H9 (cell line): Measurements from ENCODE around the gene FBXW4. TPM values are rescaled to one million over a fixed set of nuclear protein-coding genes. Genes with fewer than 3 reads are reported as not detected.

Experiments used
- DNase-seq: peaks from one replicate; pipeline ENCODE4 v3.0.0-alpha.2; 2017
- H2AFZ ChIP-seq: one replicate; pipeline ENCODE4 v1.6.1; 2013; ENCODE audit warnings: mild to moderate bottlenecking, low read length, control low read depth, moderate library complexity
- H2AK5ac ChIP-seq: 2 replicates; pipeline ENCODE4 v1.6.1; 2013; ENCODE audit warnings: low read length, control low read depth, mixed read lengths; ENCODE audit not compliant: insufficient read length
- H2BK120ac ChIP-seq: one replicate; pipeline ENCODE4 v1.6.1; 2013; ENCODE audit warnings: low read depth, mild to moderate bottlenecking, low read length, control low read depth, inconsistent platforms; ENCODE audit not compliant: poor library complexity, severe bottlenecking
- H2BK12ac ChIP-seq: 2 replicates; pipeline ENCODE4 v1.6.1; 2013; ENCODE audit warnings: low read length, control low read depth, mixed read lengths, low read depth; ENCODE audit not compliant: insufficient read length
- H2BK15ac ChIP-seq: 2 replicates; pipeline ENCODE4 v1.6.1; 2013; ENCODE audit warnings: low read depth, low read length, control low read depth
- H2BK20ac ChIP-seq: one replicate; pipeline ENCODE4 v1.6.1; 2013; ENCODE audit warnings: low read depth, mild to moderate bottlenecking, low read length, control low read depth, inconsistent platforms; ENCODE audit not compliant: poor library complexity, severe bottlenecking
- H2BK5ac ChIP-seq: 2 replicates; pipeline ENCODE4 v1.6.1; 2013; ENCODE audit warnings: low read length, control low read depth, mixed read lengths; ENCODE audit not compliant: insufficient read length
- H3K14ac ChIP-seq: 2 replicates; pipeline ENCODE4 v1.6.1; 2013; ENCODE audit warnings: low read length, control low read depth; ENCODE audit not compliant: insufficient read depth
- H3K18ac ChIP-seq: 2 replicates; pipeline ENCODE4 v1.6.1; 2013; ENCODE audit warnings: low read depth, mild to moderate bottlenecking, mixed read lengths, low read length, control low read depth; ENCODE audit not compliant: insufficient read length
- H3K23ac ChIP-seq: 2 replicates; pipeline ENCODE4 v1.6.1; 2013; ENCODE audit warnings: low read length, control low read depth, mixed read lengths, low read depth; ENCODE audit not compliant: insufficient read length
- H3K23me2 ChIP-seq: 2 replicates; pipeline ENCODE4 v1.6.1; 2013; ENCODE audit warnings: low read depth, mild to moderate bottlenecking, mixed read lengths, low read length, control low read depth; ENCODE audit not compliant: insufficient read length, poor library complexity, severe bottlenecking
- H3K27ac ChIP-seq: 2 replicates; pipeline ENCODE4 v1.5.1; 2013; ENCODE audit warnings: low read length, control low read depth, mixed read lengths, low read depth; ENCODE audit not compliant: insufficient read length
- H3K27me3 ChIP-seq: 2 replicates; pipeline ENCODE4 v1.6.1; 2013; ENCODE audit warnings: low read length, control low read depth, inconsistent platforms; ENCODE audit not compliant: insufficient read depth
- H3K4ac ChIP-seq: 2 replicates; pipeline ENCODE4 v1.6.1; 2013; ENCODE audit warnings: low read depth, mild to moderate bottlenecking, control low read depth, inconsistent platforms, low read length, moderate library complexity
- H3K4me1 ChIP-seq: 2 replicates; pipeline ENCODE4 v1.6.1; 2013; ENCODE audit warnings: low read length, control low read depth, inconsistent platforms; ENCODE audit not compliant: insufficient read depth
- H3K4me2 ChIP-seq: 2 replicates; pipeline ENCODE4 v1.6.1; 2013; ENCODE audit warnings: low read length, control low read depth, mixed read lengths; ENCODE audit not compliant: insufficient read length, insufficient read depth
- H3K56ac ChIP-seq: 2 replicates; pipeline ENCODE4 v1.6.1; 2013; ENCODE audit warnings: low read depth, mild to moderate bottlenecking, mixed read lengths, low read length, control low read depth; ENCODE audit not compliant: insufficient read length
- H3K79me1 ChIP-seq: 2 replicates; pipeline ENCODE4 v1.6.1; 2013; ENCODE audit warnings: low read depth, mild to moderate bottlenecking, moderate library complexity, low read length, control low read depth, inconsistent platforms; ENCODE audit not compliant: insufficient read depth, poor library complexity, severe bottlenecking
- H3K79me2 ChIP-seq: 2 replicates; pipeline ENCODE4 v1.6.1; 2013; ENCODE audit warnings: low read length, control low read depth, inconsistent platforms; ENCODE audit not compliant: insufficient read depth
- H3K9ac ChIP-seq: 2 replicates; pipeline ENCODE4 v1.6.1; 2013; ENCODE audit warnings: low read length, control low read depth, mixed read lengths; ENCODE audit not compliant: insufficient read length; ENCODE audit errors: extremely low read depth
- H3K9me3 ChIP-seq: one replicate; pipeline ENCODE4 v1.6.1; 2013; ENCODE audit warnings: low read depth, low read length, inconsistent platforms; ENCODE audit not compliant: control insufficient read depth
- H3T11ph ChIP-seq: one replicate; pipeline ENCODE4 v1.6.1; 2013; ENCODE audit warnings: mild to moderate bottlenecking, low read length, control low read depth, inconsistent platforms
- H4K20me1 ChIP-seq: one replicate; pipeline ENCODE4 v1.6.1; 2013; ENCODE audit not compliant: control insufficient read depth, insufficient read length, insufficient read depth
- H4K5ac ChIP-seq: 2 replicates; pipeline ENCODE4 v1.6.1; 2013; ENCODE audit warnings: low read depth, mild to moderate bottlenecking, mixed read lengths, low read length, control low read depth; ENCODE audit not compliant: insufficient read length
- H4K8ac ChIP-seq: replicated peaks from 2 replicates; pipeline ENCODE4 v1.6.1; 2013; ENCODE audit warnings: low read length, control low read depth, mixed read lengths, low read depth; ENCODE audit not compliant: insufficient read length
- H4K91ac ChIP-seq: 2 replicates; pipeline ENCODE4 v1.6.1; 2013; ENCODE audit warnings: low read depth, mild to moderate bottlenecking, moderate library complexity, mixed read lengths, low read length, control low read depth; ENCODE audit not compliant: insufficient read length
- H3K27ac Mint-ChIP-seq, 3 experiments: 2 replicates in 2 of 3; 3 replicates in 1 of 3; pipeline ENCODE4 v1.8.0; 2020 to 2021; ENCODE audit warnings: mixed read lengths in 3 of 3, mild to moderate bottlenecking in 1 of 3, moderate library complexity in 1 of 3
- H3K27me3 Mint-ChIP-seq: 2 replicates; pipeline ENCODE4 v1.8.0; 2021; ENCODE audit warnings: low read depth, mild to moderate bottlenecking, moderate library complexity, mixed read lengths
- H3K36me3 Mint-ChIP-seq, 3 experiments: 2 replicates in 2 of 3; 3 replicates in 1 of 3; pipeline ENCODE4 v1.8.0; 2020 to 2021; ENCODE audit warnings: low read depth in 3 of 3, mixed read lengths in 3 of 3; ENCODE audit not compliant: insufficient read depth in 1 of 3
- H3K4me1 Mint-ChIP-seq, 2 experiments: 2 replicates each; pipeline ENCODE4 v1.8.0; 2020; ENCODE audit warnings: mixed read lengths in 2 of 2
- H3K4me3 Mint-ChIP-seq, 2 experiments: 2 replicates in 1 of 2; 3 replicates in 1 of 2; pipeline ENCODE4 v1.8.0; 2020 to 2021; ENCODE audit warnings: mild to moderate bottlenecking in 2 of 2, mixed read lengths in 2 of 2, moderate library complexity in 1 of 2
- H3K9me3 Mint-ChIP-seq, 2 experiments: 2 replicates in 1 of 2; 3 replicates in 1 of 2; pipeline ENCODE4 v1.8.0; 2020; ENCODE audit warnings: mild to moderate bottlenecking in 2 of 2, mixed read lengths in 2 of 2, moderate library complexity in 1 of 2
- CTCF ChIP-seq: fragments of 200-600 bp; sonication (generic); conservative IDR thresholded peaks from 3 replicates; pipeline ENCODE4 v1.8.0; 2021; ENCODE audit warnings: antibody characterized with exemption, mild to moderate bottlenecking
- WGBS: extraction: QIAGEN DNeasy Blood & Tissue Kit; methylation state at CpG from one replicate; pipeline ENCODE4 v1.1.7; 2013; ENCODE audit warnings: missing lambda C conversion rate, low lambda C conversion rate, mixed read lengths; ENCODE audit not compliant: insufficient read length; ENCODE audit errors: extremely low coverage; 5-methylcytosine and 5-hydroxymethylcytosine counted together
- total RNA-seq: library from RNA; stranded (reverse); gene quantifications from 2 replicates; pipeline ENCODE4 v1.2.1, GENCODE V29; 2021

The FBXW4 gene
- total RNA-seq, 1 experiment from 2014 or later, result 41.6 TPM

- no peaks in the 10 kb centered on the region for H4K20me1 ChIP-seq
- no peak overlapping the region for H4K5ac ChIP-seq
- H3K27ac ChIP-seq, result no peak overlapping the region
- no peak overlapping the region for H2BK12ac ChIP-seq
- Mint-ChIP-seq H3K4me3 (no peak overlapping the region), H3K4me1 (peaks cover 2 to 4% of the 10 kb centered on the region in 2 experiments), H3K36me3 (no peaks in the 10 kb centered on the region), H3K27me3 (peaks cover 1% of the 10 kb centered on the region), H3K9me3 (no peaks in the 10 kb centered on the region), H3K27ac (no peak overlapping the region)
- H2AFZ ChIP-seq, result no peak overlapping the region
- H3K4me2 ChIP-seq, result no peak overlapping the region
- no peaks in the 10 kb centered on the region for H3K79me1 ChIP-seq
- TF ChIP-seq CTCF, result no peak
- H3K27me3 ChIP-seq, result no peaks in the 10 kb centered on the region
- no peaks in the 10 kb centered on the region for H3K4me1 ChIP-seq
- H4K8ac ChIP-seq, result no peak overlapping the region
- no peak overlapping the region for H3K23ac ChIP-seq
- no peak overlapping the region for H2AK5ac ChIP-seq
- H3K79me2 ChIP-seq, result no peaks in the 10 kb centered on the region
- no CpG with 5 or more reads among the region's 3 CpGs for WGBS
- DNase-seq, result no peak
- no peak overlapping the region for H2BK20ac ChIP-seq
- H3T11ph ChIP-seq, result no peak overlapping the region
- H2BK5ac ChIP-seq, result no peak overlapping the region
- no peak overlapping the region for H4K91ac ChIP-seq
- H3K56ac ChIP-seq, result no peak overlapping the region
- no peak overlapping the region for H3K4ac ChIP-seq
- no peak overlapping the region for H3K9ac ChIP-seq
- no peaks in the 10 kb centered on the region for H3K9me3 ChIP-seq
- no peaks in the 10 kb centered on the region for H3K23me2 ChIP-seq
- H2BK15ac ChIP-seq, result no peak overlapping the region
- no peak overlapping the region for H3K14ac ChIP-seq
- H3K18ac ChIP-seq, result no peak overlapping the region
- H2BK120ac ChIP-seq, result no peak overlapping the region
These were observed 49.3 kb upstream of the FBXW4 start for GRCh38 chr10:101744267-101744666.
